NK-92 (cell line): ENCODE measurements around the gene GLRA1.

Experiments
- DNase-seq: peaks from one replicate; lab custom pipeline; 2025; ENCODE audit not compliant: unreplicated experiment; lab: John Stamatoyannopoulos, UW

Gene GLRA1

GRCh38 chr5:151775025-151775606 is 149.5 kb downstream of the GLRA1 start:
- no peak for DNase-seq

DNA sequence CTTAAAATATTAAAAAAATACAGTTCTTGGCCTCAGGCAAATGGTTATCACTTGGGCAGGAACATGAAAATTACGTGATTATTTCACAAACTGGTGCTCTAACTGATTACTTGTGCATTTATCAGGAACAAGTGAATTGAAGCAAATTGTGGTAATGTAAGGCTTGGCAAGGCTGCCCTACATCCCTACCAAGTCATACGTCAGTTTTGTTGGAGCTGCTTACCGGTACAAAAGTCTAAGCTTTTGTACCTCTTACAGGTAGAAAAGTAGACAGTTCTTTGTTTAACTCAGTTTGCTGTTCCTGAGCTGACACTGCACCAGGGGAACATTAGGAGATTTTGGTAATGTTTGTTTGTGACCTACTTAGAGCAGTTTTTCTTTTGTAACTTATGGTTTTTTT is 150.7 kb downstream of the GLRA1 start:
- DNase-seq: no peak

- DNase-seq: no peak
Measured at GRCh38 chr5:151772846-151773561, 151.6 kb downstream of the GLRA1 start.
